ENCODE data around the gene DCAF16. TPM values are rescaled to one million over a fixed set of nuclear protein-coding genes. Genes with fewer than 3 reads are reported as not detected.

The DCAF16 gene
- total RNA-seq, 4 donors from 2014 or later: 23.4 to 28.7 (median 26.3) TPM

DNA sequence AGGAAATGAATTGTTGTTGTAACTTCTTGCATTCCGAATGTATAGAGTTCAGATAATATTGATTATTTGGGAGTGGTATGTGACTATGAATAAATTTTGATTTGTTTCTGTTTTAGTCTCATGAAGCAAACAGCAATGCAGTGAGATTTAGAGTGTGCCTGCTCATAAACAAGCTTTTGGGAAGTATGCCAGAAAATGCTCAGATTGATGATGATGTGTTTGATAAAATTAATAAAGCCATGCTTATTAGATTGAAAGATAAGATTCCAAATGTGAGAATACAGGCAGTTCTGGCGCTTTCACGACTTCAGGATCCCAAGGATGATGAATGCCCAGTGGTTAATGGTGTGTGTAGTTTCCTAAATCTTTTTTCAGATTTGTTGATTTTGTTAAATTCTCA is 2.2 kb upstream of the DCAF16 start:
- intact Hi-C loops (cut with DNase I): loop anchor here (5.0 kb wide), 3 partner anchors 196 to 236 kb away; partner anchors contain the start of genes LAP3 and LCORL
- DNase-seq (ENCODE audit: extremely low spot score): no peak
- 64% methylated on average over 3 of the region's 3 CpGs for WGBS
- Histone ChIP-seq H3K4me3 (no peak overlapping the region), H3K27me3 (no peaks in the 10 kb centered on the region), H3K27ac (replicated peaks in 1 of 4) (no peak overlapping the region), H3K4me1 (peaks cover 27 to 31% (median 28%) of the 10 kb centered on the region in 4 donors), H3K9me3 (no peaks in the 10 kb centered on the region), H3K36me3 (no peaks in the 10 kb centered on the region)
- TF ChIP-seq CTCF (IDR thresholded peaks at IDR 0.05): no peak
- no peak for TF ChIP-seq POLR2A (IDR thresholded peaks at IDR 0.05; ENCODE audit: low read depth)
- no peak for TF ChIP-seq POLR2AphosphoS5 (IDR thresholded peaks at IDR 0.05)
- no peak for TF ChIP-seq EP300 (IDR thresholded peaks at IDR 0.05)

DNA sequence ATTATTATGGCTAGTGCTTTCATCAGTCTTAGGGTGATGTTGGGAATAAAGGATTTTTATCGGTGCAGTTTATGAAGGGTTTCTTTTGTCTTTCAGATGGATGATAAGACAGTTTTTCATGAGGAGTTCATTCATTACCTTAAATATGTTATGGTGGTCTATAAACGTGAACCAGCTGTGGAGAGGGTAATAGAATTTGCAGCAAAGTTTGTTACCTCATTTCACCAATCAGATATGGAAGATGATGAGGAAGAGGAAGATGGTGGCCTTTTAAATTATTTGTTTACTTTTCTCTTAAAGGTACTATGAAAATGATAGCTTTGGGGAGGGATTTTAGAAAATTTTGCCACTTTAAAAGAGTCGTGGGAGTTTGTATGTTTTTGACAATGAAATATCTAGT is 1.6 kb upstream of the DCAF16 start:
- Histone ChIP-seq H3K27me3 (no peaks in the 10 kb centered on the region), H3K9me3 (no peaks in the 10 kb centered on the region), H3K36me3 (no peaks in the 10 kb centered on the region), H3K4me1 (peaks cover 30 to 38% (median 35%) of the 10 kb centered on the region in 4 donors), H3K4me3 (no peak overlapping the region), H3K27ac (replicated peaks in 1 of 4) (no peak overlapping the region)
- 14% methylated on average over 3 of the region's 3 CpGs for WGBS
- intact Hi-C loops (cut with DNase I): loop anchor here (5.0 kb wide), 3 partner anchors 195 to 235 kb away; partner anchors contain the start of genes LAP3 and LCORL
- TF ChIP-seq POLR2A (IDR thresholded peaks at IDR 0.05; ENCODE audit: low read depth) (no peak), CTCF (IDR thresholded peaks at IDR 0.05) (no peak), EP300 (IDR thresholded peaks at IDR 0.05) (no peak), POLR2AphosphoS5 (IDR thresholded peaks at IDR 0.05) (no peak)
- DNase-seq (ENCODE audit: extremely low spot score): no peak

- no peaks in the 10 kb centered on the region for H3K27me3 ChIP-seq
- H3K4me3 ChIP-seq: peak overlapping the region; percentile 72 to 91 (median 80)
- H3K27ac ChIP-seq (replicated peaks in 1 of 4): peak overlapping the region in 3 of 4 donors; percentile 97 to 98 (median 97)
- 0% methylated on average over 8 of the region's 48 CpGs for WGBS
- no peaks in the 10 kb centered on the region for H3K36me3 ChIP-seq
- no peaks in the 10 kb centered on the region for H3K9me3 ChIP-seq
- DNase-seq (ENCODE audit: extremely low spot score): no peak
- intact Hi-C loops (cut with DNase I): loop anchor here (5.0 kb wide), 3 partner anchors 194 to 234 kb away; partner anchors contain the start of genes LAP3 and LCORL
- TF ChIP-seq POLR2AphosphoS5 (IDR thresholded peaks at IDR 0.05): no peak
- no peak for TF ChIP-seq EP300 (IDR thresholded peaks at IDR 0.05)
- TF ChIP-seq CTCF (IDR thresholded peaks at IDR 0.05): no peak
- TF ChIP-seq POLR2A (IDR thresholded peaks at IDR 0.05; ENCODE audit: low read depth): no peak
- peaks cover 37 to 48% (median 44%) of the 10 kb centered on the region in 4 donors for H3K4me1 ChIP-seq
These were observed 584 bp upstream of the DCAF16 start for GRCh38 chr4:17811078-17811603.

DNA sequence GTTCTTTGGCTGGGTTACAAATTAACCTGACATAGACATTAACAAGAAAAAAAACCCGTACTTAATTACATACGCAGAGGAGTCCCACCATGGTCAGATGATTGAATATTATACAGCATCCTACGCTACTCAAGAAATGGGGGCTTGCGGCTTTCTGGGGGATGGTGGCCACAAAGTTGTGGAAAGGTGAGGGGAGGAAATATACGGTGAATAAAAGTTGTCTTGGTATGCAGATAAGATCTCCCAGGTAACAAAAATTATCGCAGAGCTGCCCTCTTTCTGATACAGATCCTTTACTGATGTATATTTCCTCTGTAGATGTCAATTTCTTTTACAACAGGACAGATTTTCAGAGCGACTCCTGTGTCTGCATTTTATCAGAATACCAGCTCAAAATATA is 890 bp downstream of the DCAF16 start:
- H3K4me3 ChIP-seq: peak overlapping the region; percentile 72 to 91 (median 80)
- intact Hi-C loops (cut with DNase I): loop anchor here (5.0 kb wide), 3 partner anchors 192 to 232 kb away; partner anchors contain the start of genes LAP3 and LCORL
- H3K27ac ChIP-seq (replicated peaks in 1 of 4): peak overlapping the region; percentile 94 to 98 (median 97)

More for the DNA sequence above, 890 bp downstream of the DCAF16 start:
- no peak for DNase-seq (ENCODE audit: extremely low spot score)
- Histone ChIP-seq H3K4me1 (peaks cover 37 to 54% (median 48%) of the 10 kb centered on the region in 4 donors), H3K27me3 (no peaks in the 10 kb centered on the region), H3K36me3 (peaks cover 0 to 3% (median 0%) of the 10 kb centered on the region in 4 donors), H3K9me3 (no peaks in the 10 kb centered on the region)
- TF ChIP-seq POLR2AphosphoS5 (IDR thresholded peaks at IDR 0.05) (no peak), CTCF (IDR thresholded peaks at IDR 0.05) (no peak), POLR2A (IDR thresholded peaks at IDR 0.05; ENCODE audit: low read depth) (no peak), EP300 (IDR thresholded peaks at IDR 0.05) (no peak)
- WGBS: 5% methylated on average over 7 of the region's 7 CpGs

Data from esophagus muscularis mucosa (tissue), 4 donors.